Activated CD8-positive, alpha-beta T cell treated with anti-CD3 and anti-CD28 coated beads for 36 hours (primary cell): ENCODE data around the gene ARF1. TPM values are rescaled to one million over a fixed set of nuclear protein-coding genes. Genes with fewer than 3 reads are reported as not detected.

Experiments
- ATAC-seq: fragments of 200-7000 bp; cut with Tn5 transposase; one replicate; pipeline ENCODE4 v1.10.0; 2021; ENCODE audit warnings: mild to moderate bottlenecking, moderate library complexity
- CTCF ChIA-PET: fragments of 350-600 bp; sonication (Branson Sonifier 250); formaldehyde crosslinking; loops from one replicate; lab custom pipeline; 2021; ENCODE audit warnings: antibody characterized with exemption; lab: Charles Lee
- POLR2A ChIA-PET: fragments of 350-600 bp; sonication (Branson Sonifier 250); formaldehyde crosslinking; loops from one replicate; lab custom pipeline; 2021; ENCODE audit warnings: antibody characterized with exemption; lab: Charles Lee
- DNase-seq: peaks from one replicate; pipeline ENCODE4 v3.0.0-alpha.2; 2020
- H3K27ac Mint-ChIP-seq: one replicate; pipeline ENCODE4 v1.8.0; 2021; ENCODE audit warnings: mild to moderate bottlenecking, mixed read lengths
- H3K27me3 Mint-ChIP-seq: one replicate; pipeline ENCODE4 v1.8.0; 2021; ENCODE audit warnings: mixed read lengths
- H3K36me3 Mint-ChIP-seq: one replicate; pipeline ENCODE4 v1.8.0; 2021; ENCODE audit warnings: low read depth, mixed read lengths
- H3K4me1 Mint-ChIP-seq: one replicate; pipeline ENCODE4 v1.8.0; 2021; ENCODE audit warnings: low read depth, mixed read lengths
- H3K4me3 Mint-ChIP-seq: one replicate; pipeline ENCODE4 v1.8.0; 2021; ENCODE audit warnings: mild to moderate bottlenecking, moderate library complexity, mixed read lengths
- H3K9me3 Mint-ChIP-seq: one replicate; pipeline ENCODE4 v1.8.0; 2021; ENCODE audit warnings: mixed read lengths
- intact Hi-C: fragments of 100-400 bp; cut with micrococcal nuclease; formaldehyde crosslinking; loops from one replicate; pipeline ENCODE4 v1.10.0; 2022
- total RNA-seq, 2 experiments: library from RNA; stranded (reverse); gene quantifications; one replicate each; pipeline ENCODE4 v1.2.3, GENCODE V29; 2021
- TF ChIP-seq, protein P1 (sequence below): fragments of 200-600 bp; IDR thresholded peaks from one replicate; pipeline ENCODE4 v1.8.0; 2022; ENCODE audit warnings: antibody characterized with exemption, mild to moderate bottlenecking

ARF1 gene
- total RNA-seq, 2 experiments from 2014 or later: 349 to 350 TPM

- Mint-ChIP-seq H3K27me3 (peaks cover 34% of the 10 kb centered on the region), H3K9me3 (no peaks in the 10 kb centered on the region), H3K4me1 (peaks cover 2% of the 10 kb centered on the region), H3K36me3 (no peaks in the 10 kb centered on the region), H3K4me3 (no peak overlapping the region), H3K27ac (no peak overlapping the region)
- DNase-seq: no peak
- intact Hi-C loops: no loop called here
- ATAC-seq: no peak
- ChIA-PET CTCF (no interaction called here), POLR2A (no interaction called here)
- TF ChIP-seq, protein P1, sequence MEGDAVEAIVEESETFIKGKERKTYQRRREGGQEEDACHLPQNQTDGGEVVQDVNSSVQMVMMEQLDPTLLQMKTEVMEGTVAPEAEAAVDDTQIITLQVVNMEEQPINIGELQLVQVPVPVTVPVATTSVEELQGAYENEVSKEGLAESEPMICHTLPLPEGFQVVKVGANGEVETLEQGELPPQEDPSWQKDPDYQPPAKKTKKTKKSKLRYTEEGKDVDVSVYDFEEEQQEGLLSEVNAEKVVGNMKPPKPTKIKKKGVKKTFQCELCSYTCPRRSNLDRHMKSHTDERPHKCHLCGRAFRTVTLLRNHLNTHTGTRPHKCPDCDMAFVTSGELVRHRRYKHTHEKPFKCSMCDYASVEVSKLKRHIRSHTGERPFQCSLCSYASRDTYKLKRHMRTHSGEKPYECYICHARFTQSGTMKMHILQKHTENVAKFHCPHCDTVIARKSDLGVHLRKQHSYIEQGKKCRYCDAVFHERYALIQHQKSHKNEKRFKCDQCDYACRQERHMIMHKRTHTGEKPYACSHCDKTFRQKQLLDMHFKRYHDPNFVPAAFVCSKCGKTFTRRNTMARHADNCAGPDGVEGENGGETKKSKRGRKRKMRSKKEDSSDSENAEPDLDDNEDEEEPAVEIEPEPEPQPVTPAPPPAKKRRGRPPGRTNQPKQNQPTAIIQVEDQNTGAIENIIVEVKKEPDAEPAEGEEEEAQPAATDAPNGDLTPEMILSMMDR: no peak
Measured at GRCh38 chr1:228036701-228037231, 45.7 kb upstream of the ARF1 start.

- H3K4me1 Mint-ChIP-seq: peaks cover 2% of the 10 kb centered on the region
- H3K36me3 Mint-ChIP-seq: no peaks in the 10 kb centered on the region
- no peaks in the 10 kb centered on the region for H3K9me3 Mint-ChIP-seq
- peak; percentile 99 for ATAC-seq
- H3K4me3 Mint-ChIP-seq: peak overlapping the region; percentile 14
- no peak overlapping the region for H3K27ac Mint-ChIP-seq
- POLR2A ChIA-PET: no interaction called here
- CTCF ChIA-PET: no interaction called here
- H3K27me3 Mint-ChIP-seq: peaks cover 32% of the 10 kb centered on the region
- peak; percentile 85 for DNase-seq
- TF ChIP-seq, protein P1: no peak
- intact Hi-C loops: no loop called here
Measured at GRCh38 chr1:228037401-228038386, 44.8 kb upstream of the ARF1 start.

DNA sequence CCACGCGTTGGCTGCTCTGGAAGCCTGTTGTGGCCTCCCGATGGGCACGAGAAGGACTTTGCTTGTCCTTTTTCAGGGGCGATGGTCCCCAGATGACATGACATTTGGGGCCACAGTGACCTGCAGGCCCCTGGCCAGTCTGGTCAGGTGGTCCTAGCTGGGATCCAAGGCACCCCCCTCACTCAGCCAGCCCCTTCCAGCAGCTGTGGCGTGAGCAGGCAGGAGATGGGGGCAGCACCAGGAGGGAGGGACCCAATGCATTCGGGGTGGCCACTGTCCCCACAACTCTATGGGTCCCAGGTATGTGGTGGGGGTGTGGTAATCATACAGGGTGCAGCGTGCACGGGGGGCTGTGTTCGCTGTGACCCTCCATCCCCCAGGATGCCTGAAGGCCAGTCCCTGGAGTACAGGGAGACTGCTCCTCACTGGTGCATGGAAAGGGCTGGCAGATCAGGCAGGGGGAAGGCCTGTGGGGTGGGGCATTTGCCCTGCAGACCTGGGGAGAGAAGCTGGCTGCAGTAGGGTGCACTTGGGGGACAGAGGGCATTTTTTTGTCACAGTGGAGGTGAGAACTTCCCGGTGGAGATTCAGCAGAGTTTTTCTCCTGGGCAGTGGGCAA, 44.0 kb upstream of the ARF1 start:
- H3K27me3 Mint-ChIP-seq: peaks cover 25% of the 10 kb centered on the region
- ATAC-seq (no peak), DNase-seq (no peak)
- ChIA-PET CTCF (no interaction called here), POLR2A (no interaction called here)
- H3K9me3 Mint-ChIP-seq: no peaks in the 10 kb centered on the region
- no peaks in the 10 kb centered on the region for H3K36me3 Mint-ChIP-seq
- H3K4me3 Mint-ChIP-seq: no peak overlapping the region
- no peak overlapping the region for H3K27ac Mint-ChIP-seq
- intact Hi-C loops: no loop called here
- TF ChIP-seq, protein P1: no peak
- peaks cover 2% of the 10 kb centered on the region for H3K4me1 Mint-ChIP-seq

GRCh38 chr1:228039006-228039903, 43.3 kb upstream of the ARF1 start:
- intact Hi-C loops: no loop called here
- ChIA-PET POLR2A (no interaction called here), CTCF (no interaction called here)
- no peak overlapping the region for H3K27ac Mint-ChIP-seq
- peaks cover 25% of the 10 kb centered on the region for H3K27me3 Mint-ChIP-seq
- TF ChIP-seq, protein P1: no peak
- H3K9me3 Mint-ChIP-seq: no peaks in the 10 kb centered on the region
- H3K36me3 Mint-ChIP-seq: no peaks in the 10 kb centered on the region
- no peak for ATAC-seq
- DNase-seq: no peak
- peaks cover 2% of the 10 kb centered on the region for H3K4me1 Mint-ChIP-seq
- no peak overlapping the region for H3K4me3 Mint-ChIP-seq
